ENCODE results near the gene TMBIM1.
A peak's percentile ranks its signal among the peaks of the same experiment; 100 is the strongest.

Gene TMBIM1

DNA sequence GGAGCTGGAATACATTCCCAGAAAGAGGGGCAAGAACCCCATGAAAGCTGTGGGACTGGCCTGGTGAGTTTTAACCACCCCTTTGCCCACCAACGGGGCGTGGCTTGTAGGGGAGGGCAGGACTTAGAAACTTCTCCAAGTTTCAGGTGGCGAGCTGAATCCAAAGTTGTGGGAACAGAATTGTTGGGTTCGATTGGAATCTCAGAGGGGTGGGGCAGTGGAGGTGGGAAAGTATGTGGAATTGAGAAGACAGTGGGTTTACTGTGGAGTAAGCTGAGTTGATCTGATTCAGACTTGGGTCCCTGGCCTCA, 20.9 kb downstream of the TMBIM1 start:
- DNase-seq = no peak

DNA sequence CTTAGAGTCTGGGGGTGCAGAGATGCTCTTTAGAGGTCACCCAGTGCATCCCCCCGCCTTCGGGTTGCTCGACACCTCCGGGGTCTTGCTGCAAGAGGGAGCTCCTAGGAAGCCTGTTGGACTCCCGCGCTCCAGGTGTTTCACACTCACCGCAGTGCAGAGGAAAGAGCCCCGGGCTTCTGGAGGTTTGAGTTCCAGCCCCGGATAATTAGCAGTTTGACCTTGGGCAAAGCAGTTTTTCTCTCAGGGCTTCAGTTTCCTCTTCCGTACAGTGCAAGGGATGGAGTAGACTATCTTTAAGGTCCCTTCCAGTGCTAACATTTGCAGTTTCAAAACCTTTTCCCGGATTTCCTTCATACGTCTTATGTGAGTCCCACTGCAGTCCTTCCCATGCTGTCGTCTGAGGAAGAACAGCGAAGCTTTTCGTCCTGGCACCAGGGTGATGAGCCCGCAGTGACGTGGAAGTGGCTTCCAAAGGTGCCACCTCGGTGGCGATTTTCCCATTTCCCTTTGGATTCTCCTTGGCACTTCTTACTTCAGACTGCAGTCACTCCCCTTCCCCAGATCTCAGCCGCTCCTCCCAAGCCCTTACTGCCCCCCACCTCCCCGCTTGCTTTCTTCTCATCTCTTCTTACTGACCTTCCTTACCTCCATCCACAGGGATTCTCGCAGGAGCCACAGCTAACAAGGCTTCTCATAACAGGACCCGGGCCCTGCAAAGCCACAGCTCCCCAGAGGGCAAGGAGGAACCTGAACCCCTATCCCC, 21.4 kb downstream of the TMBIM1 start:
- DNase-seq = no peak

DNA sequence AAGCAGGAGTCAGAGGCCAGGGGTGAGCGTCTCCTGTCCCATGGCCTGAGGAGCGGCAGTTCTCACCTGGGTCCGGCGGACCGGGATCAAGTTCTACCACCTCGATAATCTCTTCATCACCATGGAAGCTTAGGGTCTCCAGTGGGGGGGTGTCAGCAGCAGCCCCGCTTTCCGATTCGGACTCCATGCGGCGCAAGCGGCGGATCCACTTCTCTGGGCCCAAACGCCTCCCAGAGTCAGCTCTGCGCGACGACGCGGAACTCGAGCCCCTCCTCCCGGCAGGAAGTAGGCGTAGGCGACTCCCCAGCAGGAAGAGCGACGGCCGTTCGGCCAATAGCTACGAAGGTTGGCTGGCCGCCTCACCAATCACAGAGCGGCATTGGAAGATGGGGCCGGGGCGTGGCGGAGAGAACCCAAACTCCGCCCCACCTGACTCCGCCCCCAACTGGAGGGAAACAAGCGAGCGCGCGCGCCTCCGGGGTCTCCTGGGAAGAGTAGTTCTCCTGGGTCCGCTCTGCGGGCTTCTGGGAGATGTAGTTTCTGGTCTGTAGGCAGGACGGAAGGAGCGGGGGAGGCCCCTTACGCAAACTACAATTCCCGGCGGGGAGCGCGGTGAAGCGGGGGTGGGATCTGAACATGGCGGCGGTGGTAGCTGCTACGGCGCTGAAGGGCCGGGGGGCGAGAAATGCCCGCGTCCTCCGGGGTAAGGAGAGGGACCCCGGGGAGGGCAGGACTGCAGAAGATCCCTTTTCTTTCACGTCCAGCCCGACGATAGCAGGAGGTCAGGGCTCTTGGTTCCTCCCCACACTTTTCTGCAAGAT, 22.2 kb downstream of the TMBIM1 start, which contains the start of the genes AAMP and PNKD:
Gene AAMP, minus strand, starts transcription at position 238 of the 821 bp plus-strand sequence. Its CDS starts 51 bp downstream, at position 187.
Gene PNKD, plus strand, starts transcription at position 620 of the 821 bp plus-strand sequence. Its CDS starts 17 bp downstream, at position 637.
- DNase-seq = peak; percentile 100

DNA sequence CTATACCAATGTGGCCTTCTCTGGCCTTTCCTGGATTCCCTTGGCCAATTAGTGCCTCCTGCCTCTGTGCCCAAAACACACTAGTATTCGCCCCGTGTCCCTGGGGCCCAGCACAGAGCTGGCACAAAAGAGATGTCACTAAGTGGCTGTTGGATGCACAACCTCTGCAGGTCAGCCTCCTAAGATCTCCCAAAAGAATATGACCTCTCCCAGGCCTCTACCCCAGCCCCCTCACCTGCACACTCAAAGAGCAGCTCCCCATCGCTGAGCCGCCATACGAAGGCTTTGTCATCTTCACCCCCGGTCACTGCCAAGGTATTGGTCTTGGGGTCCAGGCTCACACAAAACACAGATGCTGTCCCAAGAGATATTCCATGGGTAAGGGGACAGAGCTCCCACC, 25.0 kb downstream of the TMBIM1 start:
- no peak for DNase-seq

DNA sequence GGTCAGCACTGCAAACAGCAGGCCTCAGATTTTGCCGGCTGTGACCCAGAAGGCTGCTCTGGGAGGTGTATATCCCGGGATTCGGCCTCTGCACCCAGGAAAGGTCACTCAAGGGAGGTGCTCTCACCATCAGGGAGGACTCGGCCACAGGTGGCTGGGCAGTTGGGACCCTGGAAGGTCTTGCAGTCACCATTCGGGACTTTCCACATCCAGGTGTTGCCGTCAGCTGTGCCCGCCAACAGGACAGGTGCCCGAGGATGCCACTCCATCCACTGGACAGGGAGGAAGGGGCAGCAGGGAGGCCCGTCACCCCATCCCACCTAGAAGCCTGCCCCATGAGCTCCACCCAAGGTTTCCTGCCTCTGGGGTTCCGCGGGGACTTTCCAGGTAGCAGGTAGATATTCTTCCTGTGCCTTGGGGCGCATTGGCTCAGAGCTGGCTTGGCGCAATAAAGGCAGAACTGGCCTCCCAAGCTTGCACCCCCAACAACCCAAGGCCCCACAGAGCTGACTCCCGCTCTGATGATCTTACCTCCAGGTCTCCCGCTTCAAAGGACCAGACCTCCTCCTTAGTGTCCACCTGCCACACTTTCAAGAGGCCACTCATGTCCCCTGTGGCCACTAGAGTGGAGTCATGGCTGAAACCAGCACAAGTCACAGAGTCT, 25.9 kb downstream of the TMBIM1 start:
- no peak for DNase-seq

DNA sequence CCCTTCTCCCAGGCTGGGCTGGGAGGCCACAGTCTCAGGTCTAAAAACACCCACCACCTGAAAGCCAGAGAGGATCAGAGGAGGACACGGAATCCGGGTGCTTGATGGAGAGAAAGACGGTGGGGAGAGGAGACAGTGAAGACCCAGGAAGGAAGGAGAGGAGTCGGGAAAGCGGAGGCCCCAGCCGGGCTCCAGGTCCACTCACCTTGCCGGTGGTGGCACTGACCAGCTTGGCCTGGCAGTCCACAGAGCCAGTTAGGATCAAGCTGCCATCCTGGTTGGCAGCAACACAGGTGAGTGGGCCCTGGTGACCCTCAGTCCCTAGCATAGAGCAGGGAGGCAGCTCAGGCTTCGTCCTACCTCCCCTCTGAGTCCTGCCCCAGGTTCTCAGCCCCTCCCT, 26.7 kb downstream of the TMBIM1 start:
- no peak for DNase-seq

DNA sequence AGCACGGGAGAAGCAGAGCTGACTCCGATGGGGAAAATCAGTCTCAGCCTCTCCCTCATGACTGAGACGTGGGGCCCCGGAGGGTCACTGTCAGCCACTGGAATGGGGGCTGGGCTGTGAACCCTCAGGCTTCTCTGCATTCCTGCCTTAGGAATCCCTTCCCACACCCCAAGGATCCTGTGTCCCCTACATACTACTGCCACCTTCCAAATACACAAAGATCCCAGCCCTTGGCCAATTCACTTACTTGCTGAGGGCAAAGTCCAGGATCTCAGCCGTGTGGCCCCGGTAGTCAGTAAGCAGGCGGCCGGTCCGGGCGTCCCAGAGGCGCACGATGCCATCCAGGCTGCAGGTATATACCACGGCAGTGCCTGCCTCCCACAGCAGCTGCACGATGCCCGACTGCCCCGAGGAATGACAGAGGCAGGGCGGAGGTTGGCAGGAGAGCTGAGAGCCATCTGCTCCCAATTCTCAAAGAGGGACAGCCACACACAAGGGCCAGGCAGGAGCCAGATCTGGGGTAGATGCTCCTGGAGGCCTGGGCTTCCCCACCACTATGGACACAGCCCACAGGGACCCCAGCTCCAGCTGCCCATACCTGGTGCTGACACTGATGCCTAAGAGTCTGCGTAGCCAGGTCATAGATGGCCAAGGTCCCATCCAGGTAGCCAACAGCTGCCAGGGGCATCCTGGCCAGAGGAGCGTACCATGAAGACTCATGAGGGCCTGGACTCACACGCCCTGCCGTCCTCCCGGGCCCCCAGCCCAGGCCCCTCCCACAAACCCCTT, 27.3 kb downstream of the TMBIM1 start:
- no peak for DNase-seq

DNA sequence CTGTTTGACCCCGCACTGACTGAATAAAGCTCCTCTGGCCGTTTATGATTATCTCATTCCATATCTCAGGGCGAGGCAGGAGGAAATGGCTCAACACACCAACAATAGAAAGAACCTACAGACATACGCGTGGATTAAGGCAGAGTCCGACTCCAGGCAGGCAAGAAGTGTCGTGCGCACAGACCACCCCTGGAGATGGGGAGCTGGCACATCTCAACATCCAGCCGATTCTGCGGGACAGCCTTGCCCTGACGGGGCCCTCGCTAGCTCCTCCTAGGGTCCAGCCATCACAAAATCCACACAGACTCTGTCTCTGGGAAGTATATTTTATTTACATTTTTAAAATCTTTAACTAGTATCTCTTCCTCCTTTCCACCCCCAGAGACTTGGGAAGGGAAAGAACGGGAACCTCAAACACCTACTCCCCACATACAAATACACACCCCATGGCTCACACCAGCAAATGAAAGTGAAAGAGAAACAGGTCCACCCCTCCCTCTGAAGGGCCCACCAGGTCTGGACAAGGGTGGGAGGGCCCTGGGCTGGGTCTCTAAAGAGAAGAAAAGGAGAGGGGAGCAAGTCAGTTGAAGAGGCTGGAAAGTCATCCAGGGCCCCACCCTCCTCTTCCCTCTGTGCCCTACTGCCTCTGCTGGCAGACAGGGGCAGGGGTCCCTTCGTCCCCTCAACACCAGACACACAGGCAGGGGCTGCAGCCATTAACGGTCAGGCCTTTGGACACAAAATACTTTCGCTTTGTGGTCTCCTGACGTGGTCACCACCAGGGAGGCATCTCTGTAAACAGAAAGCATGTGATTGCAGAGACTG, 28.3 kb downstream of the TMBIM1 start:
- DNase-seq = no peak

DNA sequence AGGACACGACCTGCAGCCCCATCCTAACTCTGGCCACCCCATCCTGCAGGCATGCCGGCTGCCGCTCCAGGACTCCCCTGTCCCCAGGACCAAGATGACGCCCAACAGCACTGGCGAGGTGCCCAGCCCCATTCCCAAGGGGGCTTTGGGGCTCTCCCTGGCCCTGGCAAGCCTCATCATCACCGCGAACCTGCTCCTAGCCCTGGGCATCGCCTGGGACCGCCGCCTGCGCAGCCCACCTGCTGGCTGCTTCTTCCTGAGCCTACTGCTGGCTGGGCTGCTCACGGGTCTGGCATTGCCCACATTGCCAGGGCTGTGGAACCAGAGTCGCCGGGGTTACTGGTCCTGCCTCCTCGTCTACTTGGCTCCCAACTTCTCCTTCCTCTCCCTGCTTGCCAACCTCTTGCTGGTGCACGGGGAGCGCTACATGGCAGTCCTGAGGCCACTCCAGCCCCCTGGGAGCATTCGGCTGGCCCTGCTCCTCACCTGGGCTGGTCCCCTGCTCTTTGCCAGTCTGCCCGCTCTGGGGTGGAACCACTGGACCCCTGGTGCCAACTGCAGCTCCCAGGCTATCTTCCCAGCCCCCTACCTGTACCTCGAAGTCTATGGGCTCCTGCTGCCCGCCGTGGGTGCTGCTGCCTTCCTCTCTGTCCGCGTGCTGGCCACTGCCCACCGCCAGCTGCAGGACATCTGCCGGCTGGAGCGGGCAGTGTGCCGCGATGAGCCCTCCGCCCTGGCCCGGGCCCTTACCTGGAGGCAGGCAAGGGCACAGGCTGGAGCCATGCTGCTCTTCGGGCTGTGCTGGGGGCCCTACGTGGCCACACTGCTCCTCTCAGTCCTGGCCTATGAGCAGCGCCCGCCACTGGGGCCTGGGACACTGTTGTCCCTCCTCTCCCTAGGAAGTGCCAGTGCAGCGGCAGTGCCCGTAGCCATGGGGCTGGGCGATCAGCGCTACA, 29.4 kb downstream of the TMBIM1 start:
- no peak for DNase-seq

DNA sequence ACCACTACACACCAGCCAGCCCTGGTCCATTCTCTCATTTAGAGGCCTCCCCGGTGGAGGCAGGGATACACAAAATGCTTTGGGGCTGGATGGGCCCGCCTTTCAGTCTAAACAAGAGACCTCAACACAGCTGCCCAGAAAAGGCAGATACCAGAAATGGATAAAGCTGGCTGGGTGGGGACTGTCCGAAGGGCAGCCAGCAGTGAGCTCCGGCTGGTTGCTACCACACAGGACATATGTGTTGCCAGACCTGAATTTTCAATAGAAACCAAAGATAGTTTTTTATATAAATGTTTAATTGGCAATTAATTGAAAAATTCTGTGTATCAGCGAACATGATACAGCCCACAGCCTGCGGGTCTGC, 30.1 kb downstream of the TMBIM1 start:
- no peak for DNase-seq

DNA sequence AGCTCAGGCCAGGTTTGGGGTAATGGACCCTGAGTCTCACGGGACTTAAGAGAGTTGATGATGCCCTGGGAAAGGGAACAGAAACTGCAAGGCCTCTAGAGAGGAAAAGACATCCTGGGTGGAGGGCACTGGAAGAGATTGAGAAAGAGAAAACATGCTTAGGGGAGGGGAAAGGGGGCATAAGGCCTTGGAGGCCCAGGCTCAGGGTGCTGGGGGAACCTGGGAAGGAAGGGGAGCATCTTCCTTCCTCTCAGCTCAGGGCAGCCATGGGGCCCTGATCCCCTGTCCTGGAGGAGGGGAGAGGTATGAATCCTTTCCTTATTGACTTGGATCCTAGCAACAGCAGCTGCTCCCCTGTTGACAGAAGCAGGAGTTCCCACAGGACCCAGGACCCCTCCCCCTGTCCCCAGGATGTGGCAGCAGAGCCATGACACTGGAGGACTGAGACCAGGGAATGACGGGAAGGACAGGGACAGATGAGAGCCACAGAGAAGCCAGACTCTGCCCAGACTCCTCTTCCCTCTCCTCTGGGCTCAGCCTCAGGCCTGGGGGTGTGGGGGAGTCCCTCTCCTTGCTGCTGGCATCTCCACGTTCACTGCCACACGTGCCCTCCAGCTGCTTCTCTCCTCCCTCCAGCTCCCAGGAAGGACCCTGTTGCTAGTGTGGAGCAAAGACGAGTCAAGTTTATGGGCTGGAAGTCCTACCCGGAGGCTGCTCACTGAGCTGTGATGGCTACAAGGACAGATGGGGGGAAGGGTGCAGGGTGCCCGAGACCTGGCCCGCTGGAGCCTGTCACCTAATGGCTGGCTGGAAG, 30.7 kb downstream of the TMBIM1 start:
- DNase-seq = no peak

DNA sequence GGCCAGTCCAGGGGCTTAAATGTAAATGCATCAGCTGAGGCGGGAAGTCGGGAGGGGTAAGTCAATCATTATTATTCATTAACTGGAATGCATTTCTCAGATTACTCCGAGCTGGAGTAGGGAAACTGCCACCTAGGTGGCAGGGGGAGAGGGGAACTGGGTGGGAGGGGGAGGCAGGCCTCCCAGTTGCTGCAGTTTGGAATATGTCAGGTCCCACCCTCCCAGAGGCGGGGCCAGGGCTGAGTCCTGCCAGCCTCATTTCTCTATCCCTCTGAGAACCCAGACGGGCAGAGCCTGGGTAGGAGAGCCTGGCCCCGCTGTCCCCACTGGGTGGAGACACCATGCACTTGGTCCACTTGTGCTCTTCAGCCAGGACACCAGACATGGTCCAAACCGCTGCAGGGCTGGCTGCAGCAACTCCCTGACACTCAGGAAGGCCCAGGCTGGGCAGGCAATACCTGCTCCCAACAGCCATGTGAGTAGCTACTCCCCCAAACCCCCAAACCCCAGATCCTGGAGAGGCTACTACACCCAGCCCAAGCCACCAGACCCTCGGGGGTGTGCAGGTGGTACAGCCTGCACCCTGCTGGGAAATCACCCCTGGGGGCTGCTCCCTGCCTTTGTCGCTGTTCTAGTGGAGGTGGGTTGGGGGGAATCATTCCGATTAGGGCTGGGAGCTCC, 31.4 kb downstream of the TMBIM1 start, which contains the start of gene GPBAR1:
Gene GPBAR1, plus strand, starts transcription at position 274 of the 681 bp plus-strand sequence. CDS start 1,710 bp downstream, outside the sequence.
- no peak for DNase-seq

DNA sequence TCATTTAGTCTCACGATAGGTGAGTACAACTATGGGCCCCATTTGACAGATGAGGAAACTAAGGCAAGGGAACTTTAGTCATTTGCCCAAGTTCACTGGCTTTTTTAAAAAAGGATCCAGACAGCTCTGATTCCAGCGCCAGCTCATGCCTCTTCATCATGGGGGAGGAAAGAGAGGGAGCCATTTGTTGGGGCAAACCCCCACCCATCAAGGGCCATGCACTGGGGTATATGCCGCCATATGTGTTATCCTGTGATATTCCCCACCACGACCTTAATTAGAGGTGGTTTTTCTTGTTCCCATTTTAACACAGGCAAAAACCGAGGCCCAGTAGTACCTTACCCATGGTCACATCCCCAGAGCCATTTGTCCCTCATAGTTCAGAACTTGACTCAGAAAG, 32.1 kb downstream of the TMBIM1 start:
- no peak for DNase-seq

DNA sequence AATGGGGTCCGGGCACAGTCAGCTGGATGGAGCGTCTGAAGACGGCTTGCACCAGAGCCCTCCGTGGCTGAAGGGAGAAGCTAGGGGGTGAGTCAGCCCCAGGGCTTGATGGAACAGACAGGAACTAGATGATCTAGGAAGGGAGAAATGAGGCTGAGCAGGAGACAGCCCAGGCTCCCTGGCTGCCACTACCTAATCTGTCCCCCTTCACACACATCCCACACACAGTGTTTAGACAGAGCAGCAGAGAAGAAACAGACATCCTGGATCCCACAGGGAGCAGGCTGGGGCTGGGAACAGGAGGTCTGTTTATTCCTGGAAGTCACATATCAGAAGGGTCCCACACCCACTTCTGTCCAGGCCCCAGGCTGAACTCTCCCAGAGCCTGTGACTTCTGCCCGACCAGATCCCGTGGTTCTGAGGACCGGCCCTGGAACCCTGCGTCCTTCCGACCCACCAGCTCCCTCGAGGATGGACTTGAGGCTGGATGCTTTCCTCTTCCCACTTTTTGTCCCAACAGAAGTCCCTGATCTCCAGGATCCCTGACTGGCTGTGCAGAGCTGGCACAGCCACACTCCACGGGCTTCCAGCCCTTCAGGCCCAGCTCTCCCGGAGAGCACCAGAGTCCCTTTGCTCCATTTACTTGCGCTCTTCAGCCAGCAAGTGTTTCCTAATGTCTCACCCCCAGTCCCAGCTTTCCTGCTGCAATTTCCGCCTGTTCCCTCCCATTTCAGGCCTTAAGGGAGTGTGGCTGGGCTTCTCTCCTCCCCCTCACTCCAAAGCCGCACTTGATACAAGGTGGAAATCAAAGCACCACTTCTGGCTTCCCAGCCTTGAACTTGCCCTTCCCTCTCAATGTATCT, 33.0 kb downstream of the TMBIM1 start:
- no peak for DNase-seq

DNA sequence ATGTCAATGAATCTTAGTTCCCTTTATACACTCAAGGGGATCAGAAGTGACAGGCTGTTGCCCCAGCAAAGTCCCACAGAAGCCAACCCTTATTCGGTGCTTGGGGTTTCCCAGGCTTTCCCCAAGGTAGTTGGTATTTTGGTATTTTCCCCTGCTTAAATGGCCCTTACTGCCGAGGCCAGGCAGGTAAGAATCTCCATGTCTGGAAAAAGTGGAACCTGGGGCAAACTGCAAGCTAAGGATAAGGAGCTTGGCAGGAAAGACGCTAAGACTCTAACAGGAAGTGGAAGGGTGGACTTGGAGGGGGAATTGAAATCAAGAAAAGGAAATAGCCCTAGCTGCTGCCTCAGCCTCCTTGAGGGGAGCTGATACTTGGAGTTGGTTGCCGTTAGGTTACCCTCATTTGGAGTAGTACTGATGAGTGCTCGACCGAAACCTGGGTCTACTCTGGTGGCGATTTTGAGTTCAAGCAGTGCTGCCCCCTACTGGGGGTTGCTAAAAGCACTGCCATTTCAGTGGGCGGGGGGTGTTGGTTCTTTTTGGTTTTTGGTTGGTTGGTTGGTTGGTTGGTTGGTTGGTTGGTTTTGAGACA, 34.8 kb downstream of the TMBIM1 start:
- DNase-seq = peak; percentile 74 to 75

DNA sequence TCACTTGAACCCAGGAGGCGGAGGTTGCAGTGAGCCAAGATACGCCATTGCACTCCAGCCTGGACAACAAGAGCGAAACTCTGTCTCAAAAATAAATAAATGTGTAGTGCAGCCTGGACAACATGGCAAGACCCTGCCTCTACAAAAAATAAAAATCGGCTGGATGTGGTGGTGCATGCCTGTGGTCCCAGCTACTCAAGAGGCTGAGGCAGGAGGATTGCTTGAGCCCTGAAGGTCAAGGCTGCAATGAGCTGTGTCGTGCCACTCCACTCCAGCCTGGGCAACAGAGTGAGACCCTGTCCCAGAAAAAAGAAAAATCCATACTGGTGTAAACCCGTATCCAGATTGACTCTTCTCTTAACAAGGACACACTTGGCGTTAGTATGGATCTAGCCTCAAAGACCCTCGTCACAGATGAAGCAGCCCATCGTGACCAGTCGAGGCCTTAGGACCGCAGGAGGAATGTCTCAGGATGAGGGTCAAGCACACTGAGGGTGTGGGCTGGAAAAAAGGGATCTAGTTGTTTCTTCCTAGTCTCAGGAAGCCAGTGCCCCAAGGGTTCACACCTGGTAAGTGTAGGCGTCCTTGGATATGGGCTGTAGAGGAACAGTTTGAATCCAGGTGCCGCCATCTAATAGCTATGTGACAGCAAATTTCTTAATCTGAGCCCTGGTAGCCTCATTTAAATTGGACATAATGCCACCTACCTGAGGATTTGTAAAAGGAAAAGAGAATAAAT, 35.5 kb downstream of the TMBIM1 start:
- DNase-seq = no peak

DNA sequence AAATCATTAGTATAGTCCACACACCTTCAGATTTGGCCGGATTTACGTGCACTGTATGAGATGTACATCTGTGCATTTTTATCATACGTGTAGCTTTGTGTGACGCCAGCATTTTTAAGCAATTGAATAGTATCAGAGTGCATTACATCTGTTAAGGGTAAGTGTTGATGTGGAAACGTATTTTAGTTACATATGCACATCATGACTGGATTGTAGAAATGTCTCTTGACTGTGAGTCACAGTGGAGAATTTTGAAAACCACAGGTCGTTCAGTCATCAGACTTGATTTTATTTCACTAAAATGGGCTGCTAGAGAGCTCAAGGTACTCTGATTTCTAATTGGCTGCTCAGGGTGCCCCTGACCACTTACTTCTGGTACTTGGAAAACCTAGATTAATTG, 36.9 kb downstream of the TMBIM1 start:
- no peak for DNase-seq

Data from stimulated activated CD4-positive, alpha-beta T cell treated with anti-CD3 and anti-CD28 coated beads, Interleukin-2, amount 100 ng/mL, for 24 hours (primary cell).